ENCODE results near the gene ACP2.

Gene ACP2

GRCh38 chr11:47269829-47270305 is 21.3 kb upstream of the ACP2 start, which contains the start of gene MADD:
Gene MADD (plus strand): TSS chr11:47270133.
- intact Hi-C loops (cut with DNase I): loop anchor here (1.0 to 10.0 kb wide), 4 partner anchors 55 to 139 kb away; partner anchors contain the start of genes DDB2, MYBPC3 and SLC39A13
- DNase-seq: peak; percentile 72 to 98 (median 86)

- intact Hi-C loops (cut with DNase I): loop anchor here (1.0 to 2.0 kb wide), 3 partner anchors 54 to 140 kb away; partner anchors contain the start of genes DDB2 and SLC39A13
- peak; percentile 70 to 98 (median 85) for DNase-seq
These were observed 20.6 kb upstream of the ACP2 start for GRCh38 chr11:47269002-47269828.

- intact Hi-C loops (cut with DNase I): loop anchor here (1.0 to 2.0 kb wide), 3 partner anchors 54 to 140 kb away; partner anchors contain the start of genes DDB2 and SLC39A13
- peak in 1 of 10 donors; percentile 78 for DNase-seq
These were observed 19.9 kb upstream of the ACP2 start for GRCh38 chr11:47268448-47269001.

GRCh38 chr11:47267876-47268275 is 19.3 kb upstream of the ACP2 start:
- DNase-seq: peak in 1 of 10 donors; percentile 1
- intact Hi-C loops (cut with DNase I): loop anchor here (2.0 kb wide), 2 partner anchors 53 to 141 kb away; partner anchors contain the start of genes DDB2 and SLC39A13

GRCh38 chr11:47264521-47264920 is 15.9 kb upstream of the ACP2 start:
- intact Hi-C loops (cut with DNase I): no loop called here
- DNase-seq: no peak

- intact Hi-C loops (cut with DNase I): no loop called here
- peak in 1 of 10 donors; percentile 35 for DNase-seq
These were observed 15.5 kb upstream of the ACP2 start for GRCh38 chr11:47264119-47264518.

GRCh38 chr11:47261291-47261800 is 12.7 kb upstream of the ACP2 start:
- DNase-seq: peak in 1 of 10 donors; percentile 79
- intact Hi-C loops (cut with DNase I): no loop called here

GRCh38 chr11:47260366-47260765 is 11.8 kb upstream of the ACP2 start:
- intact Hi-C loops (cut with DNase I): no loop called here
- peak in 2 of 10 donors; percentile 44 to 70 for DNase-seq

- DNase-seq: peak in 3 of 10 donors; percentile 23 to 81 (median 72)
- intact Hi-C loops (cut with DNase I): no loop called here
These were observed 10.8 kb upstream of the ACP2 start for GRCh38 chr11:47259232-47259977.

GRCh38 chr11:47258317-47258902 is 9.8 kb upstream of the ACP2 start:
- intact Hi-C loops (cut with DNase I): no loop called here
- DNase-seq: peak in 2 of 10 donors; percentile 29 to 59

GRCh38 chr11:47257517-47258316 is 9.1 kb upstream of the ACP2 start, which contains the start of gene NR1H3:
Gene NR1H3 (plus strand): TSS chr11:47257996. CDS start chr11:47259217, 1,221 bp downstream.
- DNase-seq: peak in 3 of 10 donors; percentile 25 to 84 (median 82)
- intact Hi-C loops (cut with DNase I): no loop called here

- intact Hi-C loops (cut with DNase I): no loop called here
- peak in 1 of 10 donors; percentile 34 for DNase-seq
These were observed 8.5 kb upstream of the ACP2 start for GRCh38 chr11:47257177-47257516.

GRCh38 chr11:47256374-47256773 is 7.8 kb upstream of the ACP2 start:
- DNase-seq: peak in 1 of 10 donors; percentile 24
- intact Hi-C loops (cut with DNase I): no loop called here

- intact Hi-C loops (cut with DNase I): no loop called here
- peak in 2 of 10 donors; percentile 13 to 41 for DNase-seq
These were observed 5.8 kb upstream of the ACP2 start for GRCh38 chr11:47254386-47254785.

GRCh38 chr11:47253660-47254059 is 5.0 kb upstream of the ACP2 start:
- peak in 2 of 10 donors; percentile 14 to 19 for DNase-seq

GRCh38 chr11:47251751-47252150 is 3.1 kb upstream of the ACP2 start:
- no peak for DNase-seq
- intact Hi-C loops (cut with DNase I): no loop called here

More at GRCh38 chr11:47253660-47254059, 5.0 kb upstream of the ACP2 start:
- intact Hi-C loops (cut with DNase I): no loop called here

GRCh38 chr11:47249378-47249715 is 733 bp upstream of the ACP2 start:
- intact Hi-C loops (cut with DNase I): loop anchor here (2.0 kb wide), 1 partner anchor 73 kb away; the partner anchor contains the start of gene ARFGAP2
- DNase-seq: no peak

- intact Hi-C loops (cut with DNase I): loop anchor here (2.0 kb wide), 1 partner anchor 71 kb away; the partner anchor contains the start of gene ARFGAP2
- no peak for DNase-seq
These were observed 330 bp downstream of the ACP2 start for GRCh38 chr11:47248304-47248663.

GRCh38 chr11:47247502-47247901 is 1.1 kb downstream of the ACP2 start:
- intact Hi-C loops (cut with DNase I): no loop called here
- DNase-seq: peak in 2 of 10 donors; percentile 50 to 67

All from posterior cingulate gyrus (tissue), 11 donors.